Activated gamma-delta T cell (primary cell): Measurements from ENCODE around the gene DDTL.

ENCODE experiments used
- DNase-seq: peaks from one replicate; lab custom pipeline; 2025; lab: John Stamatoyannopoulos, UW

Gene DDTL

DNA sequence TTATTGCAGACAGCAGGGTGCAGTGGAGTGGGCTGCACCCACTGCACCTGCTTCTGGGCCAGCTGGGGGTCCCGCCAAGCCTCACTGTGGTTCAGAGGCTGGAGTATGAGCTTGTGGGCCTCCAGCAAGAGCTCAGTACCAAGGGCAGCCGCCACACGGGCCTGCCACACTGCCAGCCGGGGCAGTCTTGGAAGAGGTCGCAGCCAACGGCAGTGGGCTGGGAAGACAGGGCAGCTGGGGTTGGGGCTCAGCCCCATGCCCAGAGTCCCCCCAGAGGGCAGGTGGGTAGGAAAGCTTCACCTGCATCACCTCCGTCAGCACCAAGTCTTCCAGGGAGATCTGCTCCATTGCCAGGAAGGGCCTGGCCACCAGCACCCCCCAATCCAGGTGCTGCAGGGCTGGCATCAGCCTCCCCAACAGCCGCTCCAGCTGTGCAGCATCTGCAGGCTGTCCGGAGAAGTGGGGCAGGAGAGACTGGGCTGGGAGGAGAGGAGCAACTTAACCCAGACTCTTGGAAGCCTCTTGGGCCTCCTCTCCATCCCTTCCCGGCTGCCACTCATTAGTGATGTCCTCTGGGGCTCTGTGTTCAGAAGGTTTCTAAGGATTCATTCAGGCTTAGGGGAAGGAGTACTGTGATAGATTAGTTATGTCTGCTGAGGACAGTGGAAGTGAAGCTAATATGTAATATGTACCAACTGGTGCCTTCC lies 39.7 kb downstream of the DDTL start:
- DNase-seq, result no peak

DNA sequence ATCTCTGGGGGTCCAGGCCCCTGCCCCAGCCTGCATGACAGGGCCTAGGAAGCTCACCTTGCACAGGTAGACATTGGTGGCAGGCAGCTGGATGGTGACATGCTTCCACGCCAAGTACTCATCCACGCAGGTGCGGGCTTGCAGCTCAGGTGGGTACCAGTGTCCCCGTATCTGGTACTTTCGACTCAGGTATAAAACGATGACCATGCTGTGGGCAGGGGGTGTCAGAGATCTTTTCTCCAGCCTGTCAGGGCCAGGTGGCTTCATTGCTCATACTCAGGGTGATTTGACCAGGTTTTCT lies 40.2 kb downstream of the DDTL start:
- no peak for DNase-seq

DNA sequence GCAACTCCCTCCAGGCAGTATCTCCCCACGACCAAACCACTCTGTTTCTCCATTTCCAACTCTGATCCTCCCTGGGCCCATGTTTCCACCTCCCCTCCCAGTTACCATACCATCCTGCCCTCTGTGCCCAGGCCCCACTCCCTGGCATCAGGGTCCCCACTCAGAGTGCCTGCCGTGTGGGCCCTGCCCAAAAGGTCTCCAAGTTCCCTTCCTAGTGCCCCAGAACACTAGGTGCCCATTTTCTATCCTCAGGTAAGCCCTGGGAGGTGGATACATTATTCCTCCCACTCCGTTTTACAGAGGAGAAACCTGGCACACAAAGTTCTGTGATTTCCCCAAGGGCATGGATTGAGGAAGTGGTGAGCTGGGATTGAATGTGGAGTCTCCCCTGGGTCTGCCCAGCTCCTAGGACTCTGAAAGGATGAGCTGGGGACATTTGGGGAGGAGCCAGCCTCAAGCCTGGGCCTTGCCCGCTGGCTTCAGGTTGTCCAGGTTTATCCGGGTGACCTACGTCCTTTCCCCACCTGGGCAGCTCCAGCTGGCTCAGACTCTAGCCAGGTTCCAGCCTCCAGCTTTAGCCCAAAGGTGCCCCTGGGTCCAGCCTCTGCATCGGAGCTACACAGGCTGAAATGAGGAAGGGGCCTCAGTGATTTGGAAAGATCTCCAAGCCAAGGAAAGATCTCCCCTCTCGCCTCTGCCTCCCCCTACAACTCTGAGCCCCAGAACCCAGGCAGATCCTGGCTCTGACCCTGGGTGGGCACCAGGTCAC lies 40.7 kb downstream of the DDTL start:
- DNase-seq, result no peak

DNA sequence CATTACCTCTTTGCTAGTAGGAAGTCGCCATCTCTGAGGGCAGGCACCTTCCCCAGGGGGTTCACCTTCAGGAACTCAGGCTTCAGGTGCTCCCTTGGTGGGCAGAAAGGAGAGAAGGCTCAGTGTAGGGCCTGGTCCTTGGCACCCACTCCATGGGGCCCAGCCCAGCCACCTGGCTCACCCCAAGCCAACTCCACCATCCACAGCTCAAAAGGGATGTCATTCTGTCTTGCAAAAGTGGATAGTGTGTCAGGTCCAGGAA lies 41.3 kb downstream of the DDTL start:
- no peak for DNase-seq

DNA sequence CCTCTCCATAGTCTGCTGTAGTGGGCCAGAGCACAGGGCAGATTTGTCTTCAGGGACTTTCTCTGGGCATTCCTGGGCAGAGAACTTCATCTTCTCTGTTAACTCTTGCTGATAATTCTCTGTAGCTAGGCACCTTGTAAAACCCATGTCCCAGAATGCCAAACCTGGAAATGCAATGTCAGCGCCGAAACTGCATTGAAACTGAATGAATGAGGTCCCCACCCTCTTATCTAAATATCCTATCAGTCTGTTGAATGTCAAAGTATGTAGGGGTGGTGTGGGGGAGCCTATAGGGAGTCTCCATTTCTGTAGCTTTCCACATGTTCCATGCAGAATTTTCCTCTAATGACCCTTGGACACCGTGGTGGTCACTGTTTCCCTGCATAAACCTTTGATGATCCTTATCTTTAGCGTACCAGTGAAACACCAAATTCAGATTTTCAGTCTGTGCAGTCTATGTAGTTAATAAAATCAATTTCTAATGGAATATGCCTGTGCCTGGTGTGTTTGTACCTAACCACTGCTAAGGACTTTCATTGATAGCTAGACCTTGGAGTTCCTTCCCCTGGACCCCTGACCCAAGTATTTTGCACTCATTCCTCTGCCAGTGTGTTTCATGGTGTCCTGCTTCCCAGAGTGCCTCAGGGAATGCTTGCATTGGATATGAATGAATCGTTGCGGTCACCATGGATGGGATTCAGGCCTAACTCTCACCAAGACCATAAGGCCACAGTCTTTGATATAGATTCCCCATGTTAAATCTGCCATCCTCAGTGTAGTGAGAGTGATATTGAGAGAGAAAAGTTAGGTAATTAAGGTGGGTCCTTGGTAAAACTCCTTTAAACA lies 41.9 kb downstream of the DDTL start:
- DNase-seq, result no peak

DNA sequence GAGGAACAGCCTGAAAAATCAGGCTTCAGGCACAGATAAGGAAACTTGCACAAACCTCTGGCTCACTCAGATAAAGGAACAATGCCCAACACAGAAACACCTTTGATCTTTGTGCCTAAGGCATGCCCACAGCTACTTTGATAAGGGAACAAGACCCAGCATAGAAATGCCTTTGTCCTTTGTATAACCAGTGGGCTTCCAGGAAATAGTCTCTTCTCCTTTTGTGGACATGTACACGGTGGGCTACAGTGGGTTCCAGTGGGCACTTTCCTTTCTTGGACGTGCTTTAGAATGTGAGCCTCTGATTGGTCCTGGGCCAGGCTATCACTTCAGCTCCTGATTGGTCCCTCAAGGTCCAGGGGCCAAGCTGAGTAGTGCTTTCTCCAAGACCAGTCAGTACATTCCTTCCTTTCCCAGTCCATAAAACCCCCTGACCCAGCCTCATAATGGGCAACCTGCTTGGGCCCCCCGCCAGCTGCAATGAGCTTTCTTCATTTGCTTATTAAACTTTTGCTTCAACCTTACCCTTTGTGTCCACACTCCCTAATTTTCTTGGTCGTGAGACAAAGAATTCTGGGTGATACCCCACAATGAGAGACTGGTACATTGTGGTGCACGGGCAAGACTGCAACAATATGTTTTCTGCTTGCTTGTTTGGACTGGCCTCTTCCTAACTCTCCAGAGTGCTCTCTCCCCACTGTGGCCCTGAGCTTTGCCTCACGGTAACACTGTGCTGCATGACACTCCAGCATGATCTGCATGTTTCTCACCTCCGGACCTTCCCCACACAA lies 42.7 kb downstream of the DDTL start:
- no peak for DNase-seq

DNA sequence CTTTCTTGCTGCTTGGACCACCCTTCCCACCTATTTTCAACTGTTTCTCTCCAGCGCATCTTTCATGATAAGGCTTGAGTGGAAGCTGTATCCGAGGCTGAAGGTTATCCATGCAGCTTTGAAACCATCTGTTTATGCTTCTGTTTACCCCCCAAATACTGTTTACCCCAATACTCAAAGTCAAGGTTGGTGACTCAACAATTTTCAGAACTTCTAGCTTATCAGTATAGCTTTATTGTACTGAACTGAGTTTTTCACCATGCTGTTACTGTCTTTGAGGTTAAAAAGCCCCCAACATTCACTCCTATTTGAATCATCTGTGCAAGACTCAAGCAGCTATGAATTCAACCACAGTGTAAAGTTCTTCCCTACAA lies 43.3 kb downstream of the DDTL start:
- DNase-seq, result no peak

DNA sequence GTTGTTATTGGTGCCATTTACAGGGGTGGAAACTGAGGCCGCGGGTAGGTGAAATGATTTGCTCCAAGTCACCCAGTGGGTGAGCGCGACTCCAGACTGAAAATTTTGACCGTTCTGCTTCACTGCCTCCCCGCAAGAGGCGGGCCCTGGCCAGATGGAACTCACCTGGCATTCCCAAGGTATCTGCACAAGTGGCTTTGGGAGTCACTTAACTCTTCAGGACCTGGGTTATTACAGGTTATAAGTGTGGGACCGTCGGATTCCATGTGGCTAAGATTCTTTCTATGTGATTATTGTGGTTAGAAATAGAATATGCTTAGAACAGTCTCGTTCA lies 45.0 kb downstream of the DDTL start:
- DNase-seq, result no peak

DNA sequence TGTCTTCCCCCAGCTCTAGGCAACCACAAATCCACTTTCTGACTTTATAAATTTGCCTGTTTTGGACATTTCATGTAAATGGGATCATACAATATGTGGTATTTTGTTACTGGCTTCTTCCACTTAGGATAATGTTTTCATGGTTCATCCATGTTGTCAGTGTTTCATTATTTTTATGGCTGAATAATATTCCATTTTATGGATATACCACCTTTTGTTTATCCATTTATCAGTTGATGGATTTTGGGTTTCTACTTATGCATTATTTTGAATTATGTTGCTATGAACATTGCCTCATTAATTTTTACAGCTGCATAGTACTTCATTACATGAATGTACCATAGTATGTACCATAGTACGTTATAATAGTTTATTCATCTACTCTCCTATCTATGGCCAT lies 49.5 kb downstream of the DDTL start:
- DNase-seq, result no peak

DNA sequence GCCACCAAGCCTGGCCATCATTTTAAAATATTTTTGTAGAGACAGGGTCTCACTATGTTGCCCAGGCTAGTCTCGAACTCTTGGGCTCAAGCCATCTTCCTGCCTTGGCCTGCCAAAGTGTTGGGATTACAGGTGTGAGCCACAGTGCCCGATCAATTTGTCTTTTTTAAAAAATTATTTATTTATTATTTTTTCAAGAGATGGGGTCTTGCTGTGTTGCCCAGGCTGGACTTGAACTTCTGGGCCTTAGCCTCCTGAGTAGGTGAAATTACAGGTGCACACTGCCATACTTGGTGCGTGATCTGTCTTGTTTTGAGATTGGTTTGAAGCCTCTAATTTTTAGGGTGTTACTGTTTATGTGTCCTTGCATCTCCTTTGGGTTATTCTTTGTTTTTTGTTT lies 54.6 kb downstream of the DDTL start:
- no peak for DNase-seq
